Loucy (cell line): ENCODE measurements around the gene INPP5D.
"Not testable (repeated sequence)": the region's sequence is repeated elsewhere in the genome, so short reads cannot be mapped to it uniquely, and the experiment has no call there.

Experiments used
- H2AFZ ChIP-seq: fragments of 200-600 bp; sonication (generic); 2 replicates; pipeline ENCODE4 v1.6.0; 2016; ENCODE audit warnings: antibody characterized with exemption, mild to moderate bottlenecking, low read length, moderate library complexity
- H3F3A ChIP-seq: fragments of 200-600 bp; 2 replicates; pipeline ENCODE4 v1.6.0; 2016; ENCODE audit warnings: antibody characterized with exemption, low read depth, mild to moderate bottlenecking
- H3K27me3 ChIP-seq: fragments of 200-600 bp; sonication (generic); 2 replicates; pipeline ENCODE4 v1.6.1; 2014; ENCODE audit warnings: low read length, mild to moderate bottlenecking; ENCODE audit not compliant: insufficient read depth, poor library complexity, severe bottlenecking
- H3K36me3 ChIP-seq: fragments of 200-600 bp; sonication (generic); 2 replicates; pipeline ENCODE4 v1.6.1; 2016; ENCODE audit warnings: low read length; ENCODE audit not compliant: insufficient read depth
- H3K4me1 ChIP-seq: fragments of 200-600 bp; sonication (generic); 2 replicates; pipeline ENCODE4 v1.5.1; 2014; ENCODE audit warnings: low read length, mild to moderate bottlenecking; ENCODE audit not compliant: insufficient read depth, poor library complexity, severe bottlenecking
- H3K4me2 ChIP-seq: fragments of 200-600 bp; sonication (generic); 2 replicates; pipeline ENCODE4 v1.6.0; 2014; ENCODE audit warnings: antibody characterized with exemption, low read length, low read depth, mild to moderate bottlenecking; ENCODE audit not compliant: poor library complexity, severe bottlenecking
- H3K4me3 ChIP-seq: fragments of 200-600 bp; sonication (generic); 2 replicates; pipeline ENCODE4 v1.5.1; 2014; ENCODE audit warnings: low read length, mild to moderate bottlenecking, mixed read lengths; ENCODE audit not compliant: poor library complexity, severe bottlenecking
- H3K79me2 ChIP-seq: fragments of 200-600 bp; sonication (generic); 2 replicates; pipeline ENCODE4 v1.6.1; 2014; ENCODE audit warnings: low read length; ENCODE audit not compliant: insufficient read depth
- H3K9ac ChIP-seq: fragments of 200-600 bp; sonication (generic); 2 replicates; pipeline ENCODE4 v1.6.0; 2014; ENCODE audit warnings: mild to moderate bottlenecking, low read depth, low read length, moderate library complexity; ENCODE audit not compliant: poor library complexity, severe bottlenecking
- H3K9me2 ChIP-seq: fragments of 200-600 bp; sonication (generic); replicated peaks from 2 replicates; pipeline ENCODE4 v1.6.1; 2016; ENCODE audit warnings: low read depth, low read length, mixed read lengths
- H3K9me3 ChIP-seq: fragments of 200-600 bp; sonication (generic); 2 replicates; pipeline ENCODE4 v1.6.1; 2014; ENCODE audit warnings: mild to moderate bottlenecking, antibody characterized with exemption, low read length, low read depth; ENCODE audit not compliant: insufficient read depth
- H4K20me1 ChIP-seq: fragments of 200-600 bp; sonication (generic); 2 replicates; pipeline ENCODE4 v1.6.0; 2014; ENCODE audit warnings: antibody characterized with exemption, low read length, mild to moderate bottlenecking; ENCODE audit not compliant: insufficient read depth, poor library complexity, severe bottlenecking
- EZH2phosphoT487 ChIP-seq: fragments of 200-600 bp; IDR thresholded peaks from 2 replicates; pipeline ENCODE4 v1.6.1; 2018; ENCODE audit warnings: antibody characterized with exemption, mild to moderate bottlenecking, moderate library complexity, borderline replicate concordance
- TF ChIP-seq, protein P1 (sequence below): fragments of 200-600 bp; sonication (generic); conservative IDR thresholded peaks from 2 replicates; pipeline ENCODE4 v1.5.1; 2014; ENCODE audit warnings: mild to moderate bottlenecking, antibody characterized with exemption, low read length

The INPP5D gene

DNA sequence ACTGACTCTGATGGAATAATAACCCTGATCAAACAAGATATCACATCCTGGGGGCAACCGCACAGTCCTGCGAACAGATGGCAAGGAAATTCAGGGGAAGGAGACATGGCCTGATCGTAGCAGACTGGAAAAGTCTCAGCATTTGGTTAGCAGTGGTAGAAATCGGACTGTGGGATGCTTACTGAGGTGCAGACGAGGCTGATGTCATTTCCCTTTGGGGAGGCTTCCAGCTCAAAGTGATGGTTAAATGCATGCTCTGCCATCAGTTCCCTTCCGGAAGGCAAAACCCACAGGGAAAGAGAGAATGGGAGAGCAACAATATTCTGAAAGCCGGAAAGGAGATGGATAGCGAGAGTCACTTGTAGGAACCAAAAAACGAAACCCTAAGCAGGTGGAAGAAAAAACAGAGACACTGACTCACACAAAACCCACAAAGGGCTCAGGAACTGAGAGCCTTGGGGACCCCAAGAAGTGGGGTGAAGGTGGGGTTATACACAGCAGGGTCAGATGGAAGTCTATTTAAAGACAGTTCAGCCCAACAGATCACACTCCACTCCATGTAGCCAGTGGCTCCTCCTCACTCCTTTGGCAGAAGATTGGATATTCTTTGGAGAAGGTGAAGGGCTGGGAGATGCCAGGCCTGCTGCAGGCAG, 93.1 kb downstream of the INPP5D start:
- no peak for TF ChIP-seq EZH2phosphoT487
- TF ChIP-seq, protein P1, sequence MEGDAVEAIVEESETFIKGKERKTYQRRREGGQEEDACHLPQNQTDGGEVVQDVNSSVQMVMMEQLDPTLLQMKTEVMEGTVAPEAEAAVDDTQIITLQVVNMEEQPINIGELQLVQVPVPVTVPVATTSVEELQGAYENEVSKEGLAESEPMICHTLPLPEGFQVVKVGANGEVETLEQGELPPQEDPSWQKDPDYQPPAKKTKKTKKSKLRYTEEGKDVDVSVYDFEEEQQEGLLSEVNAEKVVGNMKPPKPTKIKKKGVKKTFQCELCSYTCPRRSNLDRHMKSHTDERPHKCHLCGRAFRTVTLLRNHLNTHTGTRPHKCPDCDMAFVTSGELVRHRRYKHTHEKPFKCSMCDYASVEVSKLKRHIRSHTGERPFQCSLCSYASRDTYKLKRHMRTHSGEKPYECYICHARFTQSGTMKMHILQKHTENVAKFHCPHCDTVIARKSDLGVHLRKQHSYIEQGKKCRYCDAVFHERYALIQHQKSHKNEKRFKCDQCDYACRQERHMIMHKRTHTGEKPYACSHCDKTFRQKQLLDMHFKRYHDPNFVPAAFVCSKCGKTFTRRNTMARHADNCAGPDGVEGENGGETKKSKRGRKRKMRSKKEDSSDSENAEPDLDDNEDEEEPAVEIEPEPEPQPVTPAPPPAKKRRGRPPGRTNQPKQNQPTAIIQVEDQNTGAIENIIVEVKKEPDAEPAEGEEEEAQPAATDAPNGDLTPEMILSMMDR, result no peak
- H3K4me2 ChIP-seq, result no peak overlapping the region
- peaks cover 92% of the 10 kb centered on the region; the same call in 1 of the 2 replicates for H3K36me3 ChIP-seq

DNA sequence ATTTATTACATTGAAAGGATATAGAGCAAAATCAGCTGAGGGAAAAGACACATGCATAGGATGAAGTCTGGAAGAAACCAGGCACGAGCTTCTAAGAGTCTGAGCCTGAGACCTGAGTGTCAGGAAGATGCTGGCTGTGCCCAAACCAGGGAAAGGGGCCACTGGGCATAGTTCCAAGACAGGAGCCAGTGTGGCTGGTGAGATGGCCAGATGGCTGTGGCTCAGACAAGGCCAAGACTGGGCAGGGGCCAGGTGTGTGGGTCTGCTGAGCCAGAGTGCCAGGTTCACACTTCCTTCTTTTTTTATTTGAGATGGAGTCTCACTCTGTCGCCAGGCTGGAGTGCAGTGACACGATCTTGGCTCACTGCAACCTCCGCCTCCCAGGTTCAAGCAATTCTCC, 95.9 kb downstream of the INPP5D start:
- no peaks in the 10 kb centered on the region for H3K79me2 ChIP-seq
- no peaks in the 10 kb centered on the region for H4K20me1 ChIP-seq
- H3K4me3 ChIP-seq, result no peak overlapping the region
- H3K9me2 ChIP-seq, result no peaks in the 10 kb centered on the region
- TF ChIP-seq, protein P1, result no peak
- TF ChIP-seq EZH2phosphoT487, result no peak
- no peaks in the 10 kb centered on the region for H3K27me3 ChIP-seq
- H3K36me3 ChIP-seq, result peaks cover 92% of the 10 kb centered on the region; the same call in 1 of the 2 replicates
- no peaks in the 10 kb centered on the region for H3K4me1 ChIP-seq
- H3K9me3 ChIP-seq, result no peaks in the 10 kb centered on the region
- no peak overlapping the region for H3K4me2 ChIP-seq
- H3K9ac ChIP-seq, result no peak overlapping the region
- H3F3A ChIP-seq, result no peaks in the 10 kb centered on the region
- no peak overlapping the region for H2AFZ ChIP-seq

More for the DNA sequence above, 93.1 kb downstream of the INPP5D start:
- Histone ChIP-seq H3K27me3 (no peaks in the 10 kb centered on the region), H3K9me2 (no peaks in the 10 kb centered on the region), H4K20me1 (no peaks in the 10 kb centered on the region), H3K9ac (no peak overlapping the region), H3K4me1 (no peaks in the 10 kb centered on the region), H3F3A (no peaks in the 10 kb centered on the region), H3K79me2 (no peaks in the 10 kb centered on the region), H3K4me3 (no peak overlapping the region), H2AFZ (no peak overlapping the region), H3K9me3 (no peaks in the 10 kb centered on the region)

DNA sequence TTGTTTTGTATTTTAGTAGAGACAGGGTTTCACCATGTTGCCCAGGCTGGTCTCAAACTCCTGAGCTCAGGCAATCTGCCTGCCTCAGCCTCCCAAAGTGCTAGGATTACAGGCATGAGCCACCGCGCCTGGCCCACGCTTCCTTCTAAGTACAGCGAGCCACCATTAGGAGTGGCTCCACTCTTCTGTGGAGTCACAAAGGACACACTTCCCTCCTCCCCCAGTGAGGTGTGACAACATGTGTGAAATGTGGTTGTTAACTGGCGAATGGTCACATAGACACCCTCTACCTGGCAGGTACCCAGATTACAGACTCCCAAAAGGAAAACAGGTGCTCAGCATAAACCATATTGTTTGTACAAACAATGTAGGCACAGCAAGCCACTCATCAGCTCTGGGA, 96.3 kb downstream of the INPP5D start:
- not testable (repeated sequence) for H3K9me2 ChIP-seq, H3K79me2 ChIP-seq, H3K9me3 ChIP-seq, H3K9ac ChIP-seq, H3K4me2 ChIP-seq, H4K20me1 ChIP-seq, H3F3A ChIP-seq, H3K4me3 ChIP-seq, H3K27me3 ChIP-seq, H3K4me1 ChIP-seq, H2AFZ ChIP-seq
- H3K36me3 ChIP-seq, result peaks cover 91% of the 10 kb centered on the region; the same call in 1 of the 2 replicates

DNA sequence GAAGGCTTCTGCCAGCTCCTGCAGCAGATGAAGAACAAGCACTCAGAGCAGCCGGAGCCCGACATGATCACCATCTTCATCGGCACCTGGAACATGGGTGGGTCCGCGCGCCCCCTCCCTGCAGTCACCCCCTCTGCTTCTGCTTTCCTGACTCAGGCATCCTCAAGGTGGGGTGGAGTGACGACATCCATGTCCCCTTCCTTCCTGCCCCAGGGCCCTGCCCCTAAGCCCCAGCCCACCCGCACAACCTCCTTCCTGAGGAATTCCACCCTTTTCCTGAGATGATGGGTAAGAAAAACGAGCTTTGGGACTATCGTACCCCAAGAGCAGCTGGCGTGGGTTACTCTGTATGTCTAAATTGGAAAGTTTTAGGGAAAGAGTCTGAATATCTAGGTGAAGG, 101.6 kb downstream of the INPP5D start:
- Histone ChIP-seq H2AFZ (no peak overlapping the region), H3K79me2 (no peaks in the 10 kb centered on the region), H3K9ac (no peak overlapping the region), H3K4me2 (no peak overlapping the region), H3K36me3 (peaks cover 90% of the 10 kb centered on the region; the same call in 1 of the 2 replicates), H3F3A (no peaks in the 10 kb centered on the region), H3K27me3 (no peaks in the 10 kb centered on the region), H3K9me3 (no peaks in the 10 kb centered on the region), H3K4me3 (no peak overlapping the region), H3K9me2 (no peaks in the 10 kb centered on the region), H3K4me1 (peaks cover 7% of the 10 kb centered on the region), H4K20me1 (no peaks in the 10 kb centered on the region)
- TF ChIP-seq, protein P1, result no peak
- TF ChIP-seq EZH2phosphoT487, result no peak
